ENCODE data around the gene NCOA7.

DNA sequence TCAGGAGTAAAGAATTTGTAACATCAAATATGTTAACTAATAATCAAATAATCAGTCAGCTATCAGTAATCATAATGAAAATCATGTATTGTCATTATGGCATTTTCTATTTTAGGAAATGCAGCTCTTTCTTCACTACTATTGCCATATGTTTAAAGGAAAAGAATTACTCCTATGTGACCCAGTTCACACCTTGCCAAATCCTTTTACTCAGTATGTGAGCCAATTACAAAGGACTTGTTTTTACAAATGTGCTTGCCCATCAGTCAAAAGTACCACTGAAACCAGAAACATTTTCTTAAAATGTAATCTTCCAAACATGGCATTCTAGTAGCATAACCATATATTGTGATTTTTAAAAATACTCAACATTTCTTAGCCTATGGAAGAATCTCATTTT lies 63.6 kb downstream of the NCOA7 start:
- TF ChIP-seq, protein P1, sequence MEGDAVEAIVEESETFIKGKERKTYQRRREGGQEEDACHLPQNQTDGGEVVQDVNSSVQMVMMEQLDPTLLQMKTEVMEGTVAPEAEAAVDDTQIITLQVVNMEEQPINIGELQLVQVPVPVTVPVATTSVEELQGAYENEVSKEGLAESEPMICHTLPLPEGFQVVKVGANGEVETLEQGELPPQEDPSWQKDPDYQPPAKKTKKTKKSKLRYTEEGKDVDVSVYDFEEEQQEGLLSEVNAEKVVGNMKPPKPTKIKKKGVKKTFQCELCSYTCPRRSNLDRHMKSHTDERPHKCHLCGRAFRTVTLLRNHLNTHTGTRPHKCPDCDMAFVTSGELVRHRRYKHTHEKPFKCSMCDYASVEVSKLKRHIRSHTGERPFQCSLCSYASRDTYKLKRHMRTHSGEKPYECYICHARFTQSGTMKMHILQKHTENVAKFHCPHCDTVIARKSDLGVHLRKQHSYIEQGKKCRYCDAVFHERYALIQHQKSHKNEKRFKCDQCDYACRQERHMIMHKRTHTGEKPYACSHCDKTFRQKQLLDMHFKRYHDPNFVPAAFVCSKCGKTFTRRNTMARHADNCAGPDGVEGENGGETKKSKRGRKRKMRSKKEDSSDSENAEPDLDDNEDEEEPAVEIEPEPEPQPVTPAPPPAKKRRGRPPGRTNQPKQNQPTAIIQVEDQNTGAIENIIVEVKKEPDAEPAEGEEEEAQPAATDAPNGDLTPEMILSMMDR (IDR thresholded peaks at IDR 0.05; ENCODE audit: low read length): no peak
- no peak for TF ChIP-seq EZH2 (IDR thresholded peaks at IDR 0.05; ENCODE audit: borderline replicate concordance, low read length)
